Left lung (tissue), 10 donors: Measurements from ENCODE around the gene SLC9A9. TPM values are rescaled to one million over a fixed set of nuclear protein-coding genes. Genes with fewer than 3 reads are reported as not detected.

Experiments
- ATAC-seq: fragments of 200-7000 bp; cut with Tn5 transposase; one replicate; pipeline ENCODE4 v1.9.1; 2020; ENCODE audit warnings: moderate library complexity
- DNase-seq, 4 donors: peaks; one replicate each; pipeline ENCODE4 v3.0.0-alpha.2; 2013 to 2020
- H3K27ac ChIP-seq, 2 donors: fragments of 200-600 bp; sonication (generic) in 1 of 2; one replicate each; pipeline versions ENCODE4 v1.5.0 to v1.8.0; 2020 to 2021
- H3K27me3 ChIP-seq, 2 donors: fragments of 200-600 bp; sonication (generic) in 1 of 2; one replicate each; pipeline versions ENCODE4 v1.5.0 to v1.8.0; 2020 to 2021
- H3K36me3 ChIP-seq, 2 donors: fragments of 200-600 bp; sonication (generic) in 1 of 2; one replicate each; pipeline versions ENCODE4 v1.5.0 to v1.8.0; 2020 to 2021
- H3K4me1 ChIP-seq, 2 donors: fragments of 200-600 bp; one replicate each; pipeline ENCODE4 v1.8.0; 2021
- H3K4me3 ChIP-seq, 2 donors: fragments of 200-600 bp; sonication (generic) in 1 of 2; one replicate each; pipeline versions ENCODE4 v1.5.0 to v1.8.0; 2020 to 2021; ENCODE audit warnings: mild to moderate bottlenecking in 1 of 2
- H3K9me3 ChIP-seq, 2 donors: fragments of 200-600 bp; sonication (generic) in 1 of 2; one replicate each; pipeline versions ENCODE4 v1.5.0 to v1.8.0; 2020 to 2021
- CTCF ChIP-seq, 2 donors: fragments of 200-600 bp; sonication (generic) in 1 of 2; IDR thresholded peaks; one replicate each; pipeline versions ENCODE4 v1.5.0 to v1.8.0; 2021; ENCODE audit warnings: antibody characterized with exemption in 2 of 2
- intact Hi-C, 2 donors: fragments of 100-400 bp; cut with DNase I; formaldehyde crosslinking; loops; one replicate each; pipeline versions ENCODE4 v1.11.2 to v1.14.2; 2022
- polyA plus RNA-seq, 6 donors: library from polyadenylated mRNA; unstranded; fragments of 120-200 nt; gene quantifications; one replicate each; pipeline ENCODE4 v1.2.1, GENCODE V29; 2013; ENCODE audit not compliant: insufficient read length in 6 of 6
- total RNA-seq, 2 donors: library from RNA; stranded (reverse); fragmentation: NEBNext Ultra II Directional; extraction: Animal tissue kit (Norgen Biotek cat#: 25700); gene quantifications; one replicate each; pipeline ENCODE4 v1.2.1, GENCODE V29; 2021
- donor health status: DM: no; HTN: yes; CAD: no.
- donor health status: DM: no; HTN: no; CAD: no.

Gene SLC9A9
- total and polyA plus RNA-seq, 8 donors = 13.9 to 19.6 (median 16.8) TPM

- Histone ChIP-seq H3K36me3 (no peaks in the 10 kb centered on the region), H3K4me1 (no peaks in the 10 kb centered on the region), H3K27me3 (no peaks in the 10 kb centered on the region), H3K27ac (no peak overlapping the region), H3K9me3 (no peaks in the 10 kb centered on the region), H3K4me3 (no peak overlapping the region)
- ATAC-seq (no peak), DNase-seq (no peak)
- TF ChIP-seq CTCF (IDR thresholded peaks at IDR 0.05) = no peak
- intact Hi-C loops = no loop called here
Measured at GRCh38 chr3:143888846-143889245, 40.6 kb upstream of the SLC9A9 start.

- no peak overlapping the region for H3K27ac ChIP-seq
- ATAC-seq (no peak), DNase-seq (no peak)
- intact Hi-C loops = no loop called here
- no peaks in the 10 kb centered on the region for H3K9me3 ChIP-seq
- no peak for TF ChIP-seq CTCF (IDR thresholded peaks at IDR 0.05)
- H3K27me3 ChIP-seq = no peaks in the 10 kb centered on the region
- H3K36me3 ChIP-seq = no peaks in the 10 kb centered on the region
- H3K4me1 ChIP-seq = no peaks in the 10 kb centered on the region
- no peak overlapping the region for H3K4me3 ChIP-seq
Measured at GRCh38 chr3:143888166-143888565, 39.9 kb upstream of the SLC9A9 start.

- Histone ChIP-seq H3K9me3 (no peaks in the 10 kb centered on the region), H3K27ac (no peak overlapping the region), H3K4me1 (no peaks in the 10 kb centered on the region), H3K27me3 (no peaks in the 10 kb centered on the region), H3K36me3 (no peaks in the 10 kb centered on the region), H3K4me3 (no peak overlapping the region)
- TF ChIP-seq CTCF (IDR thresholded peaks at IDR 0.05) = peak; percentile 62 to 64
- peak; percentile 89 for ATAC-seq
- intact Hi-C loops = no loop called here
- peak in 1 of 4 donors; percentile 39 for DNase-seq
Measured at GRCh38 chr3:143885780-143886427, 37.6 kb upstream of the SLC9A9 start.

GRCh38 chr3:143884861-143885260, 36.6 kb upstream of the SLC9A9 start:
- intact Hi-C loops = no loop called here
- no peaks in the 10 kb centered on the region for H3K36me3 ChIP-seq
- no peak for DNase-seq
- ATAC-seq = no peak
- H3K27ac ChIP-seq = no peak overlapping the region
- no peaks in the 10 kb centered on the region for H3K9me3 ChIP-seq
- H3K4me3 ChIP-seq = no peak overlapping the region
- no peak for TF ChIP-seq CTCF (IDR thresholded peaks at IDR 0.05)
- no peaks in the 10 kb centered on the region for H3K27me3 ChIP-seq
- no peaks in the 10 kb centered on the region for H3K4me1 ChIP-seq

- Histone ChIP-seq H3K4me3 (no peak overlapping the region), H3K4me1 (no peaks in the 10 kb centered on the region), H3K27ac (no peak overlapping the region), H3K9me3 (no peaks in the 10 kb centered on the region), H3K27me3 (no peaks in the 10 kb centered on the region), H3K36me3 (no peaks in the 10 kb centered on the region)
- intact Hi-C loops = no loop called here
- no peak for TF ChIP-seq CTCF (IDR thresholded peaks at IDR 0.05)
- ATAC-seq (peak; percentile 34), DNase-seq (no peak)
Measured at GRCh38 chr3:143883151-143883550, 34.9 kb upstream of the SLC9A9 start.
